NB4 (cell line): ENCODE measurements around the gene PDE3A.

Experiments used
- CTCF ChIP-seq: IDR thresholded peaks from one replicate; pipeline ENCODE4 v1.5.1; 2012; ENCODE audit warnings: low read depth, low read length
- MAX ChIP-seq: IDR thresholded peaks from 2 replicates; pipeline ENCODE4 v1.6.1; 2011; ENCODE audit warnings: low read depth, low read length
- MYC ChIP-seq: IDR thresholded peaks from 2 replicates; pipeline ENCODE4 v1.6.1; 2011; ENCODE audit warnings: low read depth, low read length
- POLR2A ChIP-seq: IDR thresholded peaks from 2 replicates; pipeline ENCODE4 v1.6.1; 2011; ENCODE audit warnings: mild to moderate bottlenecking; ENCODE audit not compliant: insufficient read length; ENCODE audit errors: extremely low read depth

- TF ChIP-seq POLR2A (no peak), CTCF (no peak), MYC (no peak), MAX (no peak)
Observed at GRCh38 chr12:20701106-20701505, 332.8 kb downstream of the PDE3A start.
